GM21737 (cell line): ENCODE measurements around the gene DNAJC6.
"Not testable (repeated sequence)": the region's sequence is repeated elsewhere in the genome, so short reads cannot be mapped to it uniquely, and the experiment has no call there.

ENCODE experiments used
- ATAC-seq: cut with Tn5 transposase; IDR thresholded peaks from one replicate; pipeline ENCODE4 v1.9.1; 2021; ENCODE audit warnings: mild to moderate bottlenecking, moderate library complexity; ENCODE audit not compliant: unreplicated experiment

The DNAJC6 gene

DNA sequence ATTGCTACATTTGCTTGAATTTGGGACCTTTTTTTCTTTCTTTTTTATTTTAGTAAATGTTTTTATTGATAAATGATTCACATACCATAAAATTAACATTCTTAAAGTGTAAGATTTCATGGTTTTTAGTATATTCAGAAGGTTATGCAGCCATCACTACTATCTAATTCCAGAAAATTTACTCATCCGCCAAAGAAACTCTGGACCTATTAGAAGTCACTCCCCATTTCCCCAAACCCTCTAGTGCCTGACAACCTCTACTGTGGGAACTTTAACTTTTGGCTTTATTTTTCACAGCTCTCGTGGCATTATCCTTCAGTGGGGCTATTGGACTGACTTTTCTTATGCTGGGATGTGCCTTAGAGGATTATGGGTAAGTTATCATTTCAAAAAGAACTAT is 115.7 kb downstream of the DNAJC6 start:
- ATAC-seq = no peak

DNA sequence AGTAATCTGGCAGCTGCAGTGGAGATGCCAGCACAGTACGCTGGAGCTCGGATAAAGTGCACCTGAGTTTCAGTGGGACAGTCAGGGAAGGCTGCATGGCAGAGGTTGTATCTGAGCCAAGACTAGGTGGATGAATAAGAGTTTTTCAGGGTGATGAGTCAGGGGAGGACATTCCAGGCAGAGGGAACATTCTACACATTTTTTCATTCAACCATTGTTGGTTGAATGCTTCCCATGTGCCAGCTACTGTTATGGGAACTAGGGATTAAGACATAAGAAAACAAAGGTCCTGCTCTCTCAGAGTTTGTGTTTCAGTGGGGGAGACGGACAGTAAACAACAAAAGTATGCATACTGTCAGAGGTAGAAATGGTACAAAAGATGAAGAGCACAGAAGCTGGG is 116.4 kb downstream of the DNAJC6 start:
- ATAC-seq = no peak

DNA sequence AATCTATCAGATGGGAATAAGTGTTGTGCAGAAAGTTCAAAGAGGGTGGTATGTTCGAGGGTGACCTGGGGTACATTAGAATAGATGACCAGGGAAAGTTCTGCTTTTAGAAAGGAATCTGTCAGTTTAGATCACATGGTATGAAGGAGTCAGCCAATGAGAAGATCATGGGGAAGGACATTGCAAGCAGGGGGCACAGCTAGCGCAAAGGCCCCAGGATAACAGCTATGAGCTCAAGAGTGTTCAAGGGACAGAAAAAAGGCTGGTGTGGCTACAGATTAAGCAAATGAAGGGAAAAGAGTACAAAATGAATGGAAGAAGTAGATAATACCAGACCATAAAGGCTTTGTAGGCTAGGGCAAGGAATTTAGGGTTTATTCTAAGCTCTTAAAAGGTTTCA is 119.7 kb downstream of the DNAJC6 start:
- ATAC-seq = no peak

- no peak for ATAC-seq
Observed at GRCh38 chr1:65429806-65430205, 120.5 kb downstream of the DNAJC6 start.

DNA sequence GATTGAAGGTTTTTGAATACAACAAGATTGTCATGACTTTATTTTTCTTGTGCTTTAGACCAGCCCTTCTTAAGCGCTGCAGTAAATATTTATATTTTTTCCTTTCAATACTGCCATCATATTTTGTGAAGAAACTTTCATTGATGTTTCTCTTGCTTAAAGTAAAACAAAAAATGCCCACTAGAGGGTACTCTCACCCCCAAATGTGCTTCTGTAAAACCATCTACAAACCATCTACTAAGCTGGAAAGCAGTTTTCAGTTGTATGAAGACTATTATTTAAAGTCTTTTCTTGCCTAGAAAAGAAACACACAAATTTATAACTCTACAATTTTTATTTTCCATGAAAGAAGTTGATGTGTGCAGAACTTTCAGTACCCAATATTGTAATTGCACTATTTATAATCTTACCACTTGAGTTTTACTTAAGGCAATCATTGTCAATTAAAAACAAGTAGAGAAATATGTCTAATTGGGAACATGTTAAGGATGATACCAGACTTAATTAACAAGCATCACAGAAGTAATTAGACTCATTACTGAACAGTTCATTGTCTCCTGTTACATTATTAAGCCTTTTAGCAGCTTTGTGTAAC is 121.9 kb downstream of the DNAJC6 start:
- no peak for ATAC-seq

GRCh38 chr1:65432918-65433317 is 123.6 kb downstream of the DNAJC6 start:
- ATAC-seq = no peak

- no peak for ATAC-seq
Observed at GRCh38 chr1:65434255-65434654, 124.9 kb downstream of the DNAJC6 start.

GRCh38 chr1:65434760-65435159 is 125.4 kb downstream of the DNAJC6 start:
- ATAC-seq = no peak

DNA sequence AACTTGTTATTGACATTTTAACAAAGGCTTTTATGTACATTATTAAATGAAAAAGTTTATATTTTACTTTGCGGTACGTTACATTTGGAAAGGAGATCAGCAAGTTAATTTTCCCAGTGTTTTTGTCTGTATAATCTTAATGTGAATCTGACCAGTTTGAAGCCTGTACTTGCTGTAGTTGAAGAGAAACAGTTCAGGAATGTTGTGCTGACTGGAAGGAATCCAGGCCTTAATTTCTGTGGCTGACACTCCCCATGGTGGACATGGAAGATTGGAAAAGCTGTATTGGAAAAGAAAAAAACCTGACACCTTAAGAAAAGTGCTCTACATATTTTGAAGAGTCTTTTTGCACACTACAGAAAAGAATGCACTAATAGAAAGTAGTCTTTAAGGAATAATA is 126.6 kb downstream of the DNAJC6 start:
- no peak for ATAC-seq

- ATAC-seq = no peak
Observed at GRCh38 chr1:65437616-65438015, 128.3 kb downstream of the DNAJC6 start.

GRCh38 chr1:65440322-65440900 is 131.1 kb downstream of the DNAJC6 start:
- ATAC-seq = no peak

DNA sequence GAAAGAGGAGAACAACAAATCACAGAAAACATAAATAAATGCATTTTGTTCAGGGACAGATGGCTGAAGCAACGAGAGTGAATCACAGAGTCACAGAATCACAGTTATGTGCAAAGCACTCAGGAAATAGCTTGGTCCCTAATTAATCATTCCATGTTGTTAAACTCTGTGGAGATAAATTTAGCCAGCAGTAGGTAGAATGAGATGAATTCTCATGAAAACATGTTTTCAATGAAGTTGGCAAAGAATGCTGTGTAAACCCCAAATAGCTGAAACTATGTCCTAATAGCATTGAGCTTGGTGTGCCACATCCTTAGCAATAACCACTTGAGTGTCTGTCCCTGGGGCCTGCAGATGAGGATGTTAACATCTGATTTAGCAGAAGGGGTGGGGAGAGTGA is 131.6 kb downstream of the DNAJC6 start:
- ATAC-seq = no peak

DNA sequence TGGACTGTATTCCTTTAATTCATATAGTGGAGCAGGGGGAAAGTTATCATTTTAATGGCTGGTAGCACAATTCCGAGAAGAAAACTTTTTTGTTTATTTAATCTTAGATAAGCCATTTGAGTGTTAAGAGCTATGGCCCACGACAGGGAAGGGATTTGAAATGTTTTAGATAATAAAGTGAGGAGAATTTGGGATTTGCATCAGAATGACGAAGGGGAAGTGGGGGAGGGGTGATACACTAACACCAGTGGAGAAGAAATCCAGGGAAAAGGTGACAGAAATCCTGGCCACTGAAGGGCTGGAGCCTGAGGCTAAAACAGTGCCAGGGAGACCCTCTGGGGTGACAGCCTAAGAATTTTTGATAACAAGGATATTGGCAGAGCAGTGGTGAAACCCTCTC is 132.1 kb downstream of the DNAJC6 start:
- no peak for ATAC-seq

DNA sequence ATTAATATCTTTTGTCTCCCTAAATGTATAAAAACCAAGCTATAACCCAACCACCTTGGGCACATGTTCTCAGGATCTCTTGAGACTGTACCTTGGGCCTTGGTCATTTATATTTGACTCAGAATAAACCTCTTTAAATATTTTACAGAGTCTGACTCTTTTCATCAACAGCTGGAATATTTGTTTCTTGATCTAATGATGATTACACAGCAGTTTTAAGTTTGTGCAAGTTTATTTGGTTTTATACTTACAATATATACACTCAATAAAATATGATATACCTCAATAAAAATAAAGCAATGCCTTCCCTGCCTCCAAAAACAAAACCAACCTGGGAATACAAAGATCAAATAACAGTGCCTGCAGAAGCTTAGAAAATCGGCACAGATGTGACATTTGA is 133.1 kb downstream of the DNAJC6 start:
- no peak for ATAC-seq

DNA sequence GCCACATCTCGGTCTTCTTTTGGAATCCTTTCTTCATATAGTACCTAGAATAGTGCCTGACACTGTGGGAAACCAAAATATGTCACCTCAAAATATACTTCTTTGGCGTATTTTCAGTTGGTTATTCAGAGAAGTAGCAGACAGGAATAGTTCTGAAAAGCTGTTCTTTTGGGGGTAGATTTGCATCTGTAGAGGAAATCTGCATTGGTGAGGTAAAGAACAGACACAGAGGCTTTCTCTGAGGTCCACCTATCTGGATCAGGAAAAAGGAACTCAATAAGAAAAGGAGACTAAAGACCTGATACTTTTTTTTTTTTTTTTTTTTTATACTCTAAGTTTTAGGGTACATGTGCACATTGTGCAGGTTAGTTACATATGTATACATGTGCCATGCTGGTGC is 134.3 kb downstream of the DNAJC6 start:
- no peak for ATAC-seq

GRCh38 chr1:65444128-65444640 is 134.8 kb downstream of the DNAJC6 start:
- no peak for ATAC-seq

- ATAC-seq = no peak
Observed at GRCh38 chr1:65445837-65446236, 136.5 kb downstream of the DNAJC6 start.

GRCh38 chr1:65449214-65449823 is 140.0 kb downstream of the DNAJC6 start:
- ATAC-seq = no peak

GRCh38 chr1:65455678-65456077 is 146.3 kb downstream of the DNAJC6 start:
- ATAC-seq = not testable (repeated sequence)

GRCh38 chr1:65456481-65456880 is 147.1 kb downstream of the DNAJC6 start:
- ATAC-seq = no peak

- ATAC-seq = no peak
Observed at GRCh38 chr1:65457868-65458267, 148.5 kb downstream of the DNAJC6 start.

- ATAC-seq = no peak
Observed at GRCh38 chr1:65458730-65459396, 149.5 kb downstream of the DNAJC6 start.
